ENCODE results near the gene LRRK1. TPM values are rescaled to one million over a fixed set of nuclear protein-coding genes. Genes with fewer than 3 reads are reported as not detected.

The LRRK1 gene
- total and polyA plus RNA-seq, 2 of the 4 experiments (the other 2 are of a cell fraction), result 3.0 to 5.8 TPM

- TF ChIP-seq, protein P1, sequence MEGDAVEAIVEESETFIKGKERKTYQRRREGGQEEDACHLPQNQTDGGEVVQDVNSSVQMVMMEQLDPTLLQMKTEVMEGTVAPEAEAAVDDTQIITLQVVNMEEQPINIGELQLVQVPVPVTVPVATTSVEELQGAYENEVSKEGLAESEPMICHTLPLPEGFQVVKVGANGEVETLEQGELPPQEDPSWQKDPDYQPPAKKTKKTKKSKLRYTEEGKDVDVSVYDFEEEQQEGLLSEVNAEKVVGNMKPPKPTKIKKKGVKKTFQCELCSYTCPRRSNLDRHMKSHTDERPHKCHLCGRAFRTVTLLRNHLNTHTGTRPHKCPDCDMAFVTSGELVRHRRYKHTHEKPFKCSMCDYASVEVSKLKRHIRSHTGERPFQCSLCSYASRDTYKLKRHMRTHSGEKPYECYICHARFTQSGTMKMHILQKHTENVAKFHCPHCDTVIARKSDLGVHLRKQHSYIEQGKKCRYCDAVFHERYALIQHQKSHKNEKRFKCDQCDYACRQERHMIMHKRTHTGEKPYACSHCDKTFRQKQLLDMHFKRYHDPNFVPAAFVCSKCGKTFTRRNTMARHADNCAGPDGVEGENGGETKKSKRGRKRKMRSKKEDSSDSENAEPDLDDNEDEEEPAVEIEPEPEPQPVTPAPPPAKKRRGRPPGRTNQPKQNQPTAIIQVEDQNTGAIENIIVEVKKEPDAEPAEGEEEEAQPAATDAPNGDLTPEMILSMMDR (conservative IDR thresholded peaks at IDR 0.05; ENCODE audit: low read depth, low read length), result peak; percentile 98
- no peak for TF ChIP-seq FOS (IDR thresholded peaks at IDR 0.05; ENCODE audit: low read depth, low read length)
Observed at GRCh38 chr15:101006931-101007691, 88.0 kb downstream of the LRRK1 start (continued).
